ENCODE measurements around the gene C1QTNF8. TPM values are rescaled to one million over a fixed set of nuclear protein-coding genes. Genes with fewer than 3 reads are reported as not detected.

Gene C1QTNF8
- total RNA-seq, 2 donors from 2014 or later, result 0.34 TPM; not detected in 1

DNA sequence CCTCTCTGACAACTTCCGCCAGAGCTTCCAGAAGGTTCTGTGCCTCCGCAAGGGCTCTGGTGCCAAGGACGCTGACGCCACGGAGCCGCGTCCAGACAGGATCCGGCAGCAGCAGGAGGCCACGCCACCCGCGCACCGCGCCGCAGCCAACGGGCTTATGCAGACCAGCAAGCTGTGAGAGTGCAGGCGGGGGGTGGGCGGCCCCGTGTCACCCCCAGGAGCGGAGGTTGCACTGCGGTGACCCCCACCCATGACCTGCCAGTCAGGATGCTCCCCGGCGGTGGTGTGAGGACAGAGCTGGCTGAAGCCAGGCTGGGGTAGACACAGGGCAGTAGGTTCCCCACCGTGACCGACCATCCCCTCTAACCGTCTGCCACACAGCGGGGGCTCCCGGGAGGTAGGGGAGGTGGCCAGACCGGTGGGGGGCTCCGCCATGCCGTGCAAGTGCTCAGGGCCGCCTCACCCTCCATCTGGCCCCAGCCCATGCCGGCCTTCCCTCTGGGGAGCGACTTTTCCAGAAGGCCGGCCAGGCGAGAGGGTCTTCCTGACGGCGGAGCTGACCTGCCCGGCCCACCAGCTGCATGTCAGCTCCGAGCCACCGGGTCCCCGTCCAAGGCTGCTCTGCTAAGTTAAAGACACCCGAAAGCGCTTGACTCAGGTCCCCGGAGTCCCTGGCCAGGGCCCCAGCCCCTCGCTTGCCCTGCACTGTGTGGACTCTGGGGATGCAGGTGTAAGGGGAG lies 16.1 kb downstream of the C1QTNF8 start:
- Histone ChIP-seq H3K4me3 (no peak overlapping the region), H3K4me1 (replicated peaks) (peaks cover 17% of the 10 kb centered on the region), H3K27ac (no peak overlapping the region), H3K27me3 (replicated peaks; ENCODE audit: insufficient read depth) (no peaks in the 10 kb centered on the region), H3K9me3 (no peaks in the 10 kb centered on the region), H3K36me3 (no peaks in the 10 kb centered on the region)
- 90% methylated on average over 45 of the region's 45 CpGs for WGBS
- intact Hi-C loops (cut with DNase I), result no loop called here
- TF ChIP-seq POLR2A (IDR thresholded peaks at IDR 0.05) (no peak), POLR2AphosphoS5 (IDR thresholded peaks at IDR 0.05) (no peak)
- TF ChIP-seq, protein P1, sequence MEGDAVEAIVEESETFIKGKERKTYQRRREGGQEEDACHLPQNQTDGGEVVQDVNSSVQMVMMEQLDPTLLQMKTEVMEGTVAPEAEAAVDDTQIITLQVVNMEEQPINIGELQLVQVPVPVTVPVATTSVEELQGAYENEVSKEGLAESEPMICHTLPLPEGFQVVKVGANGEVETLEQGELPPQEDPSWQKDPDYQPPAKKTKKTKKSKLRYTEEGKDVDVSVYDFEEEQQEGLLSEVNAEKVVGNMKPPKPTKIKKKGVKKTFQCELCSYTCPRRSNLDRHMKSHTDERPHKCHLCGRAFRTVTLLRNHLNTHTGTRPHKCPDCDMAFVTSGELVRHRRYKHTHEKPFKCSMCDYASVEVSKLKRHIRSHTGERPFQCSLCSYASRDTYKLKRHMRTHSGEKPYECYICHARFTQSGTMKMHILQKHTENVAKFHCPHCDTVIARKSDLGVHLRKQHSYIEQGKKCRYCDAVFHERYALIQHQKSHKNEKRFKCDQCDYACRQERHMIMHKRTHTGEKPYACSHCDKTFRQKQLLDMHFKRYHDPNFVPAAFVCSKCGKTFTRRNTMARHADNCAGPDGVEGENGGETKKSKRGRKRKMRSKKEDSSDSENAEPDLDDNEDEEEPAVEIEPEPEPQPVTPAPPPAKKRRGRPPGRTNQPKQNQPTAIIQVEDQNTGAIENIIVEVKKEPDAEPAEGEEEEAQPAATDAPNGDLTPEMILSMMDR (IDR thresholded peaks at IDR 0.05), result no peak
- DNase-seq (ENCODE audit: low spot score), result no peak

DNA sequence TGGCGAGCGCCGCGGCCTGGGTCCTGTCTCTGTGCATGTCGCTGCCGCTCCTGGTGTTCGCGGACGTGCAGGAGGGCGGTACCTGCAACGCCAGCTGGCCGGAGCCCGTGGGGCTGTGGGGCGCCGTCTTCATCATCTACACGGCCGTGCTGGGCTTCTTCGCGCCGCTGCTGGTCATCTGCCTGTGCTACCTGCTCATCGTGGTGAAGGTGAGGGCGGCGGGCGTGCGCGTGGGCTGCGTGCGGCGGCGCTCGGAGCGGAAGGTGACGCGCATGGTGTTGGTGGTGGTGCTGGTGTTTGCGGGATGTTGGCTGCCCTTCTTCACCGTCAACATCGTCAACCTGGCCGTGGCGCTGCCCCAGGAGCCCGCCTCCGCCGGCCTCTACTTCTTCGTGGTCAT lies 16.7 kb downstream of the C1QTNF8 start:
- WGBS, result 96% methylated on average over 43 of the region's 43 CpGs
- no peaks in the 10 kb centered on the region for H3K36me3 ChIP-seq
- intact Hi-C loops (cut with DNase I), result no loop called here
- no peaks in the 10 kb centered on the region for H3K9me3 ChIP-seq
- H3K27ac ChIP-seq, result peak overlapping the region in 1 of 2 donors; percentile 66
- no peaks in the 10 kb centered on the region for H3K27me3 ChIP-seq (replicated peaks; ENCODE audit: insufficient read depth)
- H3K4me3 ChIP-seq, result no peak overlapping the region
- peaks cover 17% of the 10 kb centered on the region for H3K4me1 ChIP-seq (replicated peaks)
- DNase-seq (ENCODE audit: low spot score), result no peak
- TF ChIP-seq, protein P1 (IDR thresholded peaks at IDR 0.05), result no peak
- TF ChIP-seq POLR2A (IDR thresholded peaks at IDR 0.05) (no peak), POLR2AphosphoS5 (IDR thresholded peaks at IDR 0.05) (no peak)

DNA sequence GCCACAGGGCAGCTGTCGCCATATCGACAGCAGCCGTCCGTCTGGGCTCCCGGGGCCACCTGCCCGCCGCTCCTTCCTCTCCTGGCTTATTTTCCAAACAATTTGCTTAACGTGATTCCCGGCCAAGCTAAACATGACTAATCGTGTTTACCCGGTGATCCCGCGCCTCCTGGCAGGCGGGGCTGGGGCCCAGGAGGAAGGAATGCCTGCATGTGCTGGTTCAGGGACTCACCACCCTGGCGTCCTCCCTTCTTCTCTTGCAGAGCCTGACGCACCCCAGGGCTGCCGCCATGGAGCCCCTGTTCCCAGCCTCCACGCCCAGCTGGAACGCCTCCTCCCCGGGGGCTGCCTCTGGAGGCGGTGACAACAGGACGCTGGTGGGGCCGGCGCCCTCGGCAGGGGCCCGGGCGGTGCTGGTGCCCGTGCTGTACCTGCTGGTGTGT lies 17.4 kb downstream of the C1QTNF8 start:
- Histone ChIP-seq H3K9me3 (no peaks in the 10 kb centered on the region), H3K4me3 (peak overlapping the region in 1 of 2 donors; percentile 17), H3K4me1 (replicated peaks) (peaks cover 17% of the 10 kb centered on the region), H3K27me3 (replicated peaks; ENCODE audit: insufficient read depth) (peaks cover 4% of the 10 kb centered on the region), H3K36me3 (no peaks in the 10 kb centered on the region), H3K27ac (peak overlapping the region; percentile 59 to 66)
- TF ChIP-seq POLR2A (IDR thresholded peaks at IDR 0.05) (peak; percentile 54), POLR2AphosphoS5 (IDR thresholded peaks at IDR 0.05) (peak; percentile 98)
- TF ChIP-seq, protein P1 (IDR thresholded peaks at IDR 0.05), result peak in 1 of 4 experiments; percentile 19
- 16% methylated on average over 27 of the region's 28 CpGs for WGBS
- DNase-seq (ENCODE audit: low spot score), result peak; percentile 91
- intact Hi-C loops (cut with DNase I), result no loop called here

DNA sequence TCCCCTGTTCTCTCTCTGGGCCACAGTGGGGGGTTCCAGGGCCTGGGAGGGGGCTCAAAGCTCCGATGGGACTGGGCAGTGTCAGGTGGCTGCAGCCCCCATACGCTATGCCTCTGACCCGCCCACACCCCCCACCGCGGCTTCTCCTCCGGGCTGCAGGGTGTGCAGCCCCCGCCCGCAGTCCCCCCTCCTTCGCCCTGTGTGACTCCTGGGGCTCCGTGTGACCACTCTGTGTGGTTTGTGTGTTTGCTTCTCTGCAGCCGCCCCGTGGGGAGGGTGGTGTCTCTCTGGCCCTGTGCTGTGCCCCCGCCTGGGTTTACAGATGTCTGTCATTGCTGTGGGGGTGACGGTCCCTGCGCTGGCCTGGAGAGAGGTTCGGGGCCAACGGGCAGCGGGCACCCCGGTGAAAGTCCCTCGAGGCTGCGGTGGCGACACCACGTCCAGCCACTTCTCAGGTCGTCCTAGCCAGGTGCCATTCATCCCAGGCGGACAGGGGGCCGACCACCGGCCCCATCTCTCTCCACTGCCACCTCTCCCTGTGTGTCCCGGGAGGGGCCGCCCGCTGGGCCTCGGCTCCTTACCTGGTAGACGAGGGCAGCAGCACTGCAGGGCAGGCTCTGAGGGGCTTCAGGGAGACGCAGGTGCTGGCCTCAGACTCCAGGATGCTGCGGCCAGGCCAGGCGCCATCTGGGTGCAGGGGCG lies 18.0 kb downstream of the C1QTNF8 start:
- TF ChIP-seq, protein P1 (IDR thresholded peaks at IDR 0.05), result no peak
- TF ChIP-seq POLR2A (IDR thresholded peaks at IDR 0.05) (no peak), POLR2AphosphoS5 (IDR thresholded peaks at IDR 0.05) (no peak)
- Histone ChIP-seq H3K9me3 (no peaks in the 10 kb centered on the region), H3K27me3 (replicated peaks; ENCODE audit: insufficient read depth) (peaks cover 6% of the 10 kb centered on the region), H3K4me3 (peak overlapping the region in 1 of 2 donors; percentile 17), H3K27ac (peak overlapping the region in 1 of 2 donors; percentile 66), H3K4me1 (replicated peaks) (peaks cover 17% of the 10 kb centered on the region), H3K36me3 (no peaks in the 10 kb centered on the region)
- 54% methylated on average over 36 of the region's 36 CpGs for WGBS
- no peak for DNase-seq (ENCODE audit: low spot score)
- intact Hi-C loops (cut with DNase I), result no loop called here

Measured in prostate gland (tissue), 2 donors.